HG02610 (cell line): ENCODE results near the gene LY86.
"Not testable (repeated sequence)": the region's sequence is repeated elsewhere in the genome, so short reads cannot be mapped to it uniquely, and the experiment has no call there.

Source experiments
- ATAC-seq: cut with Tn5 transposase; IDR thresholded peaks from one replicate; pipeline ENCODE4 v1.9.1; 2021; ENCODE audit warnings: mild to moderate bottlenecking, moderate library complexity; ENCODE audit not compliant: unreplicated experiment

Gene LY86

DNA sequence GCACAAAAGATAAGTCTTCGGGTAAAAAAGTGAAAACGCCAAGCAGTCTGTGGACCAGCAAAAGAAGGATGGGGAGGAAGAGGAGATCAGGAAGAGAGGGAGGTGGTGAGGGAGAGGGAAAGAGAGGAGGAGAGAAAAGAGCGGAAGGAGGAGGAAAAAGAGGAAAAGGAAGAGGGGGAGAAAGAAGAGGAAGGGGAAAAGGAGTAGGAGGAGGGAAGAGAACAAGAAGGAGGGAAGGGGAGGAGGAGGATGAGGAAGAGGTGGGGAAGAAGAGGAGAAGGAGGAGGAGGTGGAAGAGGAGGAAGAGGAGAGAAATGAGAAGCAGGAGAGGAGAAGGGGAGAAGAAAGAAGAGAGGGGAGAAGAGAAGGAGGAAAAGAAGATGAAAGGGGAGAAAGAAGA, 6.5 kb downstream of the LY86 start:
- ATAC-seq, result no peak

DNA sequence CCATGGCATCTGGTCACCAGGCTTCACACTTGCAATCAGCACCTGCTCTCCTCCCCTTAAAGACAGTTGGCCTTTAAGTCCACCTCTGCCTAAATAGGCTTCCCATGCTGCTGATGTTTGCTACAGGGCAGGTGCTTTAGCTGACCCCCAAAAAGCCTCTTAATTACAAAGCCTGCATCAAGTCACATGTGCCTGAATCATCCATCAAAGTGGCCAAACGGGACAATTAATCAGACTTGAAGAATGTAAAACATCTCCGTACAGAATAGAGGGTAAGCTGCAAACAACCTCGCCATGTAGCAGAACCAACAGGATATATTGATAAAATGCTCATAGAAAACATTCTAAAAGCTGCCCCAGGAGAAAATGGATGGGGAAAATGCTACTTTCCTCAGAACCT, 7.4 kb downstream of the LY86 start:
- ATAC-seq, result no peak

- ATAC-seq, result no peak
Observed at GRCh38 chr6:6596529-6597328, 8.2 kb downstream of the LY86 start.

- no peak for ATAC-seq
Observed at GRCh38 chr6:6597682-6598081, 9.2 kb downstream of the LY86 start.

DNA sequence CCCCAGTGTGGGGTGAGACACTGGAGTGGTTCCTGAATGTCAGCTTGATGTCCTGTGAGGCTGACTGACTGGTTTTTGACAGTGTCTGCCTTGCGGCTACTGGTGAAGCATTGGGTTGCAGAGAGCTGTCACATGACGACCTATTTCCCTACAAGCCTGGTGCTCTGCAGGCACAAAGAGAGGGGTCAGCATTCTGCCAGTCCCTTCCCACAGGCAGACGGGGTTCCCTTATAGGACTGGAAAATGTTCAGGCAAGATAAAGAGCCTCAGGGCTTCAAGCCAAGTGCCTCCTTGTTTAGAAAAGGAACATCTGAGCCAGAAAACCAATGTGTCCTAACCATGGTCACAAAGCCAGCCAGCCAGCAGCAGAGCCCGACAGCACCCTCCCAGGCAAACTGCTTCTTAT, 11.0 kb downstream of the LY86 start:
- ATAC-seq, result no peak

DNA sequence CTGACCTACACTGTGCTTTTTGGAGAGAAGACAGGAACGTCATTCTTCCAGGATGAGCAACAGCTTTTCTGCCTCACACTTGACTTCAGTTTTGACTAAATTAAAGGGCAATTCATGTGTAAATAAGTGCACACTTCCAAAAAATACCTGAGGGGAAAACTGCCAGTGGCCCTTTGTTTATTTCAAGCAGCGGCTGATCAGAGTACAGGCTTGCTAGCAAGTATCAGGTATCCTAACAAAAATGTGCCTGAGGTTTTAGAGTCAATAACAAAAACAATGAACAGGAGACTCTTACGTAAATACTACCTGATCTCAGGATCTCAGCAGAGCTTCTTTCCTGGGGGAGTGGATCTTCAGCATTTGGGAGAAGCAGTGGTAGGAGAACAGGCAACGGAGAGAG, 12.4 kb downstream of the LY86 start:
- ATAC-seq, result no peak

DNA sequence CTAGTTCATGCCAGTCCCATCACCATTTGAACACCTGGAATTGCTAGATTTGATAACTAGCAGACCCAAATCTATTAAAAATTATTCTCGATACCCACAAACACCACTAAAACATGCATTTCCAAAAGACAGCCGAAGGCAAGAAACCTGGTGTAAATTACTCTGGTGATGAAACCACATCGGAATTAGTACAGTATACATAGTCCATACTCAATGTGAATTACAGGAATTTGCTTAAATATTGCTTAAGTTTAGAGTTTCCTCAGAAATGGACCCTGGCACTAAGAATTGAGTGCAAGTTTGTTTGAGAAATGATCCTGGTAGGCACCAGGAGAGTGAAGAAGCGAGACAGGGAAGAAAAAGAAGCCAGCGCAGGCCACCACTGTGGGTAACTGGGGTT, 13.7 kb downstream of the LY86 start:
- no peak for ATAC-seq

- no peak for ATAC-seq
Observed at GRCh38 chr6:6603317-6603716, 14.8 kb downstream of the LY86 start.

DNA sequence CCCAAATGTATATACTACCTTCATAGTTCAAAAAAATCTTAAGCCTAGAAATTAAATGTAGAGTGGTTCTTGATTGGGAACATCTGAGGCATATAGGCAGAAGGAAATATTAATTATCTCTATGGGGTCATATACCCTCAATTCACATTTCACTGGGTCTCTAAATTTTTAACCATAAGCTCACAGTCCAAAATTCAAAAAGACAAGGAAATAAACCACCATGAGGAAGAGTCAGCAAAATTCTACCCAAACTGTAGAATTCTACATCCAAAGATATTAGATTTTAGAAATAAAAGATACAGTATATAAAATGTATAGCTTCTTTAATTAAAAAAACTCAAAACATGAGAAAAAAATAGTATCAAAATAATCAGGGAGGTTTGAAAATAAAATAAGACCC, 15.5 kb downstream of the LY86 start:
- ATAC-seq, result no peak

- no peak for ATAC-seq
Observed at GRCh38 chr6:6604566-6604965, 16.0 kb downstream of the LY86 start.

DNA sequence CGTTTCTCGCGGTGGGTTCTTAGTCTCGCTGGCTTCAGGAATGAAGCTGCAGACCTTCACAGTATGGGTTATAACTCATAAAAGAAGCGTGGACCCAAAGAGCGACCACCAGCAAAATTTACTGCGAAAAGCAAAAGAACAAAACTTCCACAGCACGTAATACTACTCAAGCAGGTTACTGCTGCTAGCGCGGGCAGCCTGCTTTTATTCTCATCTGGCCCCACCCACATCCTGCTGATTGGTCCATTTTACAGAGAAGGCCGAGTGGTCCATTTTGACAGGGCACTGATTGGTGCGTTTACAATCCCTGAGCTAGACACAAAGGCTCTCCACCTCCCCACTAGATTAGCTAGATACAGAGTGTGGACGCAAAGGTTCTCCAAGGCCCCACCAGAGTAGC, 17.4 kb downstream of the LY86 start:
- ATAC-seq, result no peak

GRCh38 chr6:6606391-6607030, 18.0 kb downstream of the LY86 start:
- ATAC-seq, result not testable (repeated sequence)

- no peak for ATAC-seq
Observed at GRCh38 chr6:6609450-6609849, 20.9 kb downstream of the LY86 start.

GRCh38 chr6:6610031-6610591, 21.6 kb downstream of the LY86 start:
- ATAC-seq, result peak; percentile 92

- ATAC-seq, result no peak
Observed at GRCh38 chr6:6611486-6611885, 23.0 kb downstream of the LY86 start.

DNA sequence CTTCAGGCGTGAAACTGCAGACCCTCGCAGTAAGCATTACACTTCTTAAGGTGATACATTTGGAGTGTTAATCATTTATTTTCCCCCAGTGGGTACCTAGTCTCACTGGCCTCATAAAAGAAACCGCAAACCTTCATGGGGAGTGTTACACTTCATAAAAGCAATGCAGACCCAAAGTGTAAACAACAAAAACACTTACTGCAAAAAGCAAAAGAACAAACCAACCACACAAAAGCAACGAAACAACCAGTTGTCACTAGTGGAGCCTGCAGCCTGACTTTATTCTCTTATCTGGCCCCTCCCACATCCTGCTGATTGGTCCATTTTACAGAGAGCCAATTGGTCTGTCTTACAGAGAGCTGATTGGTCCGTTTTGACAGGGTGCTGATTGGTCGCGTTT, 23.8 kb downstream of the LY86 start:
- no peak for ATAC-seq

DNA sequence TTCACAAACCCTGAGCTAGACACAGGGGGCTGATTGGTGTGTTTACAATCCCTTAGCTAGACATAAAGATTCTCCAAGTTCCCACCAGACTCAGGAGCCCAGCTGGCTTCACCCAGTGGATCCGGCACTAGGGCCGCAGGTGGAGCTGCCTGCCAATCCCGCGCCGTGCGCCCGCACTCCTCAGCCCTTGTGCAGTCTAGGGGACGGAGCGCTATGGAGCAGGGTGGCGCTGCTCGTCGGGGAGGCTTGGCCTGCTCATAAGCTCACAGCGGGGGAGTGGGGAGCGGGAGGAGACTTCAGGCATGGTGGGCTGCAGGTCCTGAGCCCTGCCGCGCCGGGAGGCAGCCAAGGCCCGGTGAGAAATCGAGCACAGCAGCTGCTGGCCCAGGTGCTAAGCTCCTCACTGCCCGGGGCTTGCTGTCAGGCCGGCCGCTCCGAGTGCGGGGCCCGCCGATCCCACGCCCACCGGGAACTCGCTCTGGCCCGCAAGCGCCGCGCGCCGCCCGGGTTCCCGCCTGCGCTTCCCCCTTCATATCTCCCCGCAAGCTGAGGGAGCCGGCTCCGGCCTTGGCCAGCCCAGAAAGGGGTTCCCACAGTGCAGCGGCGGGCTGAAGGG, 24.7 kb downstream of the LY86 start:
- not testable (repeated sequence) for ATAC-seq

GRCh38 chr6:6614096-6614982, 25.8 kb downstream of the LY86 start:
- ATAC-seq, result no peak

DNA sequence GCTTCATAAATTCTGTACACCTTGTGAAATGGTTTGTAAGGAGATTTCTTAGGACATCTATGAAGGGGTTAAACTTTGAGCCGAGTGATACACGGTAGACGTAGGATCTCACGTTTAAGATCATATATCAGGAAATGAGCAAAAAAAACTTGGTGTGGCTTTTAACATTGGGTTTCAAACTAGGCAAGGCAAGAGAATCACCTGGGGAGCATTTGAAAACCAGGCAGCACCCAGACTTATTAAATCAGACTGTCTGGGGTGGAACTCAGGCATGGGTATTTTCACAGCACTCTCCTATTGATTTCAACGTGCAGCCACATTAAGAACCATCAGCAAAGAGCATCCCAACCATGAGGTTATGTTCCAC, 26.4 kb downstream of the LY86 start:
- ATAC-seq, result no peak

GRCh38 chr6:6616656-6617055, 28.1 kb downstream of the LY86 start:
- peak; percentile 82 for ATAC-seq
